ENCODE data around the gene ZNF513.

Gene ZNF513

DNA sequence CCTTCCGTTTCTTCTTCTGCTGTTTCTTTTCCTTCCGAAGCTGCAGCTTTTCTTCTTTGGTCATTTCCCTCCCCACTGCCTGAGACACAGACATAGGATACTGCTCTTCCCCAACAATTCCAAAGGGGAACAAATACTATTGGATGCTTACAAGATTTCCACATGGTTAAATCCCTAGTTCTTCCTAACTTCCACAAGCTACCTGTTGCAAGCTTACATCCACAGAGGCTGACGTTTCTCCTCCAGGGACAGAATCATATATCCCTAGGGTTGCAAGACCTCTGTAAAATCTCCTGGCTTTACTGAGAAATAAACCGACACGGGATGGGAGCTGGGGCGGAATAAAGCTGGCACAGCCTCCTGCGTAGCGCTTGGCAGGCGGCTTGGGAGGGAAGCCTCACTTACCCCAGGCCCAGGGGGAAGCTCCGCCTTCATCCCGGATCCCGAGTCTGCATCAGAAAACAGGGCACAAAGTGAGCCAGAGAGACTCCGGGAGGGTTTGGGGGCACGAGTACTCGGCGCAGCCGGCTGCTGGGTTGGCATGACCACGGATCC is 11.0 kb downstream of the ZNF513 start:
- ATAC-seq = peak; percentile 68
- TF ChIP-seq, protein P1, sequence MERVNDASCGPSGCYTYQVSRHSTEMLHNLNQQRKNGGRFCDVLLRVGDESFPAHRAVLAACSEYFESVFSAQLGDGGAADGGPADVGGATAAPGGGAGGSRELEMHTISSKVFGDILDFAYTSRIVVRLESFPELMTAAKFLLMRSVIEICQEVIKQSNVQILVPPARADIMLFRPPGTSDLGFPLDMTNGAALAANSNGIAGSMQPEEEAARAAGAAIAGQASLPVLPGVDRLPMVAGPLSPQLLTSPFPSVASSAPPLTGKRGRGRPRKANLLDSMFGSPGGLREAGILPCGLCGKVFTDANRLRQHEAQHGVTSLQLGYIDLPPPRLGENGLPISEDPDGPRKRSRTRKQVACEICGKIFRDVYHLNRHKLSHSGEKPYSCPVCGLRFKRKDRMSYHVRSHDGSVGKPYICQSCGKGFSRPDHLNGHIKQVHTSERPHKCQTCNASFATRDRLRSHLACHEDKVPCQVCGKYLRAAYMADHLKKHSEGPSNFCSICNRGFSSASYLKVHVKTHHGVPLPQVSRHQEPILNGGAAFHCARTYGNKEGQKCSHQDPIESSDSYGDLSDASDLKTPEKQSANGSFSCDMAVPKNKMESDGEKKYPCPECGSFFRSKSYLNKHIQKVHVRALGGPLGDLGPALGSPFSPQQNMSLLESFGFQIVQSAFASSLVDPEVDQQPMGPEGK (CRISPR knock-in tag; IDR thresholded peaks at IDR 0.05; ENCODE audit: borderline replicate concordance) = no peak

DNA sequence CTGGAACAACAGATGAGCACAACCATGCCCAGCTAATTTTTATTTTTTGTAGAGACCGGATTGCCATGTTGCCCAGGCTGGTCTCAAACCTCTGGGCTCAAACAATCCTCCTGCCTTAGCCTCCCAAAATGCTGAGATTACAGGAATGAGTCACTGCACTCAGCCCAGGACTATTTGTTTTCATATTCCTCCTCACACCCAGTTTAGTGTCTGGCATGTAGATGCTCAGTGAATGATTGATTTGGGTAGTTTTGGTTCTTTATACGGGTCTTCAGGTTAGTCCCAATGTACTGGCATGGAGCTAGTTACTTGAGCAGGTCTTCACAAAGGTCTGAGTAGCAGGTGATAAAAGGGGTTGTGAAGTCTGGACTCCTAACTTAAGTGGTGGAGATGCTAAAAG is 16.6 kb downstream of the ZNF513 start:
- ATAC-seq = no peak
- TF ChIP-seq, protein P2, sequence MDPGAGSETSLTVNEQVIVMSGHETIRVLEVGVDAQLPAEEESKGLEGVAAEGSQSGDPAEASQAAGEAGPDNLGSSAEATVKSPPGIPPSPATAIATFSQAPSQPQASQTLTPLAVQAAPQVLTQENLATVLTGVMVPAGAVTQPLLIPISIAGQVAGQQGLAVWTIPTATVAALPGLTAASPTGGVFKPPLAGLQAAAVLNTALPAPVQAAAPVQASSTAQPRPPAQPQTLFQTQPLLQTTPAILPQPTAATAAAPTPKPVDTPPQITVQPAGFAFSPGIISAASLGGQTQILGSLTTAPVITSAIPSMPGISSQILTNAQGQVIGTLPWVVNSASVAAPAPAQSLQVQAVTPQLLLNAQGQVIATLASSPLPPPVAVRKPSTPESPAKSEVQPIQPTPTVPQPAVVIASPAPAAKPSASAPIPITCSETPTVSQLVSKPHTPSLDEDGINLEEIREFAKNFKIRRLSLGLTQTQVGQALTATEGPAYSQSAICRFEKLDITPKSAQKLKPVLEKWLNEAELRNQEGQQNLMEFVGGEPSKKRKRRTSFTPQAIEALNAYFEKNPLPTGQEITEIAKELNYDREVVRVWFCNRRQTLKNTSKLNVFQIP (CRISPR knock-in tag; IDR thresholded peaks at IDR 0.05; ENCODE audit: borderline replicate concordance, low read depth) = no peak
- TF ChIP-seq ZC3H10 (CRISPR knock-in tag; IDR thresholded peaks at IDR 0.05) = no peak
- no peak for TF ChIP-seq CSDC2 (CRISPR knock-in tag; IDR thresholded peaks at IDR 0.05)
- TF ChIP-seq TCF4 (CRISPR knock-in tag; IDR thresholded peaks at IDR 0.05; ENCODE audit: borderline replicate concordance) = no peak
- no peak for TF ChIP-seq RARB (CRISPR knock-in tag; IDR thresholded peaks at IDR 0.05)
- TF ChIP-seq, protein P3, sequence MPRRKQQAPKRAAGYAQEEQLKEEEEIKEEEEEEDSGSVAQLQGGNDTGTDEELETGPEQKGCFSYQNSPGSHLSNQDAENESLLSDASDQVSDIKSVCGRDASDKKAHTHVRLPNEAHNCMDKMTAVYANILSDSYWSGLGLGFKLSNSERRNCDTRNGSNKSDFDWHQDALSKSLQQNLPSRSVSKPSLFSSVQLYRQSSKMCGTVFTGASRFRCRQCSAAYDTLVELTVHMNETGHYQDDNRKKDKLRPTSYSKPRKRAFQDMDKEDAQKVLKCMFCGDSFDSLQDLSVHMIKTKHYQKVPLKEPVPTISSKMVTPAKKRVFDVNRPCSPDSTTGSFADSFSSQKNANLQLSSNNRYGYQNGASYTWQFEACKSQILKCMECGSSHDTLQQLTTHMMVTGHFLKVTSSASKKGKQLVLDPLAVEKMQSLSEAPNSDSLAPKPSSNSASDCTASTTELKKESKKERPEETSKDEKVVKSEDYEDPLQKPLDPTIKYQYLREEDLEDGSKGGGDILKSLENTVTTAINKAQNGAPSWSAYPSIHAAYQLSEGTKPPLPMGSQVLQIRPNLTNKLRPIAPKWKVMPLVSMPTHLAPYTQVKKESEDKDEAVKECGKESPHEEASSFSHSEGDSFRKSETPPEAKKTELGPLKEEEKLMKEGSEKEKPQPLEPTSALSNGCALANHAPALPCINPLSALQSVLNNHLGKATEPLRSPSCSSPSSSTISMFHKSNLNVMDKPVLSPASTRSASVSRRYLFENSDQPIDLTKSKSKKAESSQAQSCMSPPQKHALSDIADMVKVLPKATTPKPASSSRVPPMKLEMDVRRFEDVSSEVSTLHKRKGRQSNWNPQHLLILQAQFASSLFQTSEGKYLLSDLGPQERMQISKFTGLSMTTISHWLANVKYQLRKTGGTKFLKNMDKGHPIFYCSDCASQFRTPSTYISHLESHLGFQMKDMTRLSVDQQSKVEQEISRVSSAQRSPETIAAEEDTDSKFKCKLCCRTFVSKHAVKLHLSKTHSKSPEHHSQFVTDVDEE (CRISPR knock-in tag; IDR thresholded peaks at IDR 0.05) = no peak
- no peak for TF ChIP-seq ZNF70 (CRISPR knock-in tag; IDR thresholded peaks at IDR 0.05)
- no peak for TF ChIP-seq TOX (CRISPR knock-in tag; IDR thresholded peaks at IDR 0.05; ENCODE audit: borderline replicate concordance)
- no peak for TF ChIP-seq ISL1 (CRISPR knock-in tag; IDR thresholded peaks at IDR 0.05)
- TF ChIP-seq ZFP30 (CRISPR knock-in tag; IDR thresholded peaks at IDR 0.05) = no peak
- no peak for TF ChIP-seq OSR1 (CRISPR knock-in tag; IDR thresholded peaks at IDR 0.05)
- TF ChIP-seq ZFP3 (CRISPR knock-in tag; IDR thresholded peaks at IDR 0.05) = no peak
- TF ChIP-seq ZNF8 (CRISPR knock-in tag; IDR thresholded peaks at IDR 0.05) = no peak
- TF ChIP-seq, protein P1 (CRISPR knock-in tag; IDR thresholded peaks at IDR 0.05; ENCODE audit: borderline replicate concordance) = no peak
- TF ChIP-seq, protein P4, sequence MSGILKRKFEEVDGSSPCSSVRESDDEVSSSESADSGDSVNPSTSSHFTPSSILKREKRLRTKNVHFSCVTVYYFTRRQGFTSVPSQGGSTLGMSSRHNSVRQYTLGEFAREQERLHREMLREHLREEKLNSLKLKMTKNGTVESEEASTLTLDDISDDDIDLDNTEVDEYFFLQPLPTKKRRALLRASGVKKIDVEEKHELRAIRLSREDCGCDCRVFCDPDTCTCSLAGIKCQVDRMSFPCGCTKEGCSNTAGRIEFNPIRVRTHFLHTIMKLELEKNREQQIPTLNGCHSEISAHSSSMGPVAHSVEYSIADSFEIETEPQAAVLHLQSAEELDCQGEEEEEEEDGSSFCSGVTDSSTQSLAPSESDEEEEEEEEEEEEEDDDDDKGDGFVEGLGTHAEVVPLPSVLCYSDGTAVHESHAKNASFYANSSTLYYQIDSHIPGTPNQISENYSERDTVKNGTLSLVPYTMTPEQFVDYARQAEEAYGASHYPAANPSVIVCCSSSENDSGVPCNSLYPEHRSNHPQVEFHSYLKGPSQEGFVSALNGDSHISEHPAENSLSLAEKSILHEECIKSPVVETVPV (CRISPR knock-in tag; IDR thresholded peaks at IDR 0.05) = no peak

DNA sequence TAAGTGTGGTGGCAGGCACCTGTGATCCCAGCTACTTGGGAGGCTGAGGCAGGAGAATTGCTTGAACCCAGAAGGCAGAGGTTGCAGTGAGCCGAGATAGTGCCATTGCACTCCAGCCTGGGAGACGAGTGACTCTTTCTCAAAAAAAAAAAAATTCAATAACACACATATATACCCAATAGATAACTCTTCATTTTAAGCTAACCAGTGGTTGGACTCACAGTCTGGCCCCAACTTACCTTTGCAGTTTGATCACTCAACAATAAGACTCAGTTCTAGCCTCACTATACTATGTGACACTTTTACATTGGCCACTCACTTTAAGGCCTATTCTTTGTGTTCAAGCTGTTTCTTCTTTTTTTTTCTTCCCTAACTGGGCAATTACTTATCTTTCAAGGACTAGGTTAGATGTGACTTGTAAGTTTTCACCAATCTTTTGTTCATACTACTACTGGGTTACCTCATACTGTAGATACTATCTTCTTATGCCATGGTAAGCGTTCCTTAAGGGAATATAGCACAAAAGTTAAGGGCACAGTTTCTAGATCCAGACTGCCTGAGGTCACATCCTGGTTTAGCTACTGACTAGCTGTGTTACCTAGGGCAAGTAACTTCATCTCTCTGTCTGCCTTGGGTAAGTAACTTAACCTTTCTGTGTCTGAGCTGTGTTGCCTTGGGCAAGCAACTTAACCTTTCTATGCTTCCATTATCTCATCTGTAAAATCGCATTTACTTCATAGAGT is 17.7 kb downstream of the ZNF513 start:
- no peak; the same call in 2 of the 3 replicates for ATAC-seq
- no peak for TF ChIP-seq RARB (CRISPR knock-in tag; IDR thresholded peaks at IDR 0.05)
- no peak for TF ChIP-seq TOX (CRISPR knock-in tag; IDR thresholded peaks at IDR 0.05; ENCODE audit: borderline replicate concordance)
- no peak for TF ChIP-seq ZNF70 (CRISPR knock-in tag; IDR thresholded peaks at IDR 0.05)
- TF ChIP-seq, protein P2 (CRISPR knock-in tag; IDR thresholded peaks at IDR 0.05; ENCODE audit: borderline replicate concordance, low read depth) = no peak
- TF ChIP-seq ZNF565 (CRISPR knock-in tag; conservative IDR thresholded peaks at IDR 0.05; ENCODE audit: low read depth) = no peak
- TF ChIP-seq, protein P1 (CRISPR knock-in tag; IDR thresholded peaks at IDR 0.05; ENCODE audit: borderline replicate concordance) = no peak
- no peak for TF ChIP-seq ZFP30 (CRISPR knock-in tag; IDR thresholded peaks at IDR 0.05)
- TF ChIP-seq GLIS3 (CRISPR knock-in tag; IDR thresholded peaks at IDR 0.05) = no peak
- TF ChIP-seq CSDC2 (CRISPR knock-in tag; IDR thresholded peaks at IDR 0.05) = no peak
- no peak for TF ChIP-seq ESRRG (CRISPR knock-in tag; IDR thresholded peaks at IDR 0.05)
- TF ChIP-seq, protein P5, sequence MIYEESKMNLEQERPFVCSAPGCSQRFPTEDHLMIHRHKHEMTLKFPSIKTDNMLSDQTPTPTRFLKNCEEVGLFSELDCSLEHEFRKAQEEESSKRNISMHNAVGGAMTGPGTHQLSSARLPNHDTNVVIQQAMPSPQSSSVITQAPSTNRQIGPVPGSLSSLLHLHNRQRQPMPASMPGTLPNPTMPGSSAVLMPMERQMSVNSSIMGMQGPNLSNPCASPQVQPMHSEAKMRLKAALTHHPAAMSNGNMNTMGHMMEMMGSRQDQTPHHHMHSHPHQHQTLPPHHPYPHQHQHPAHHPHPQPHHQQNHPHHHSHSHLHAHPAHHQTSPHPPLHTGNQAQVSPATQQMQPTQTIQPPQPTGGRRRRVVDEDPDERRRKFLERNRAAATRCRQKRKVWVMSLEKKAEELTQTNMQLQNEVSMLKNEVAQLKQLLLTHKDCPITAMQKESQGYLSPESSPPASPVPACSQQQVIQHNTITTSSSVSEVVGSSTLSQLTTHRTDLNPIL (CRISPR knock-in tag; IDR thresholded peaks at IDR 0.05; ENCODE audit: low read depth) = no peak
- no peak for TF ChIP-seq OSR1 (CRISPR knock-in tag; IDR thresholded peaks at IDR 0.05)
- TF ChIP-seq ARNTL (CRISPR knock-in tag; IDR thresholded peaks at IDR 0.05; ENCODE audit: borderline replicate concordance, low read depth) = no peak
- TF ChIP-seq ISL1 (CRISPR knock-in tag; IDR thresholded peaks at IDR 0.05) = no peak
- no peak for TF ChIP-seq ZC3H10 (CRISPR knock-in tag; IDR thresholded peaks at IDR 0.05)
- no peak for TF ChIP-seq ZNF8 (CRISPR knock-in tag; IDR thresholded peaks at IDR 0.05)

Data from SK-N-SH treated with all-trans-retinoic acid at 6 μM for 48 hours (cell line).